HepG2 (cell line): ENCODE measurements around the gene AP2B1. TPM values are rescaled to one million over a fixed set of nuclear protein-coding genes. Genes with fewer than 3 reads are reported as not detected.

ENCODE experiments used
- BORCS8-MEF2B ChIP-seq: sonication (generic); formaldehyde crosslinking; IDR thresholded peaks from 2 replicates; pipeline ENCODE4 v1.8.0; 2022; ENCODE audit warnings: mild to moderate bottlenecking, missing genetic modification reagents
- GATAD2A ChIP-seq: IDR thresholded peaks from 2 replicates; pipeline ENCODE4 v1.6.1; 2016
- GTF2F1 ChIP-seq: fragments of 150-350 bp; IDR thresholded peaks from 2 replicates; pipeline ENCODE4 v1.6.1; 2014; ENCODE audit warnings: low read length
- HIVEP1 ChIP-seq: sonication (generic); formaldehyde crosslinking; IDR thresholded peaks from 2 replicates; pipeline ENCODE4 v1.4.0; 2020; ENCODE audit warnings: mild to moderate bottlenecking, missing genetic modification reagents
- HNF4G ChIP-seq, 2 experiments: sonication (generic) in 1 of 2; formaldehyde crosslinking in 1 of 2; IDR thresholded peaks; 2 replicates each; pipeline versions ENCODE4 v1.4.0 to v1.6.1; 2011 to 2020; ENCODE audit warnings: borderline replicate concordance in 2 of 2, low read depth in 2 of 2, mild to moderate bottlenecking in 2 of 2, low read length in 1 of 2, missing genetic modification reagents in 1 of 2, moderate library complexity in 1 of 2
- HOXA3 ChIP-seq: sonication (generic); formaldehyde crosslinking; IDR thresholded peaks from 2 replicates; pipeline ENCODE4 v1.5.0; 2020; ENCODE audit warnings: missing genetic modification reagents
- KDM2A ChIP-seq: sonication (generic); formaldehyde crosslinking; IDR thresholded peaks from 2 replicates; pipeline ENCODE4 v1.4.0; 2020; ENCODE audit warnings: low read depth, missing genetic modification reagents, borderline replicate concordance
- KMT2B ChIP-seq: IDR thresholded peaks from 2 replicates; pipeline ENCODE4 v1.6.1; 2016; ENCODE audit warnings: missing genetic modification reagents, missing compliant biosample characterization
- RXRA ChIP-seq: sonication (generic); formaldehyde crosslinking; IDR thresholded peaks from 2 replicates; pipeline ENCODE4 v1.5.1; 2020; ENCODE audit warnings: missing genetic modification reagents
- SAP130 ChIP-seq: IDR thresholded peaks from 2 replicates; pipeline ENCODE4 v1.6.1; 2016; ENCODE audit warnings: low read depth
- TAF1 ChIP-seq: sonication (generic); formaldehyde crosslinking; IDR thresholded peaks from 2 replicates; pipeline ENCODE4 v1.4.0; 2020; ENCODE audit warnings: missing genetic modification reagents
- TEAD3 ChIP-seq: optimal IDR thresholded peaks from 2 replicates; pipeline ENCODE3; 2016; ENCODE audit warnings: borderline replicate concordance
- ZNF788 ChIP-seq: sonication (generic); formaldehyde crosslinking; IDR thresholded peaks from 2 replicates; pipeline ENCODE4 v1.5.0; 2020; ENCODE audit warnings: mild to moderate bottlenecking, missing genetic modification reagents, borderline replicate concordance
- polyA plus RNA-seq, 8 experiments: library from polyadenylated mRNA; depleted of rRNA in 3 of 8; stranded (reverse) in 7 of 8; unstranded in 1 of 8; fragments of >200 nt; fragmentation: Illumina TruSeq in 4 of 8; extraction: Trizol in 4 of 8; gene quantifications; 2 replicates each; pipeline versions ENCODE4 v1.2.1 to v1.2.3, GENCODE V29; 2011 to 2016; ENCODE audit warnings: low read depth in 4 of 8, missing spikeins in 1 of 8, mixed read lengths in 1 of 8; ENCODE audit not compliant: insufficient read depth in 1 of 8
- total RNA-seq, 5 experiments: library from RNA; depleted of rRNA; stranded (reverse); fragments of >200 nt; fragmentation: Illumina TruSeq; extraction: Trizol; gene quantifications; 2 replicates each; pipeline ENCODE4 v1.2.3, GENCODE V29; 2016; ENCODE audit warnings: low read depth in 1 of 5
- TF ChIP-seq, protein P1 (sequence below): sonication (generic); formaldehyde crosslinking; IDR thresholded peaks from 2 replicates; pipeline ENCODE4 v1.9.0; 2022; ENCODE audit warnings: missing genetic modification reagents, mild to moderate bottlenecking, borderline replicate concordance
- TF ChIP-seq, protein P2 (sequence below): sonication (generic); formaldehyde crosslinking; IDR thresholded peaks from 2 replicates; pipeline ENCODE4 v1.4.0; 2020; ENCODE audit warnings: mild to moderate bottlenecking, missing genetic modification reagents

AP2B1 gene
- total and polyA plus RNA-seq, 2 of the 13 experiments (the other 11 are each of a cell fraction or from before 2014, with no cell fraction given) = 23.8 to 71.3 TPM

DNA sequence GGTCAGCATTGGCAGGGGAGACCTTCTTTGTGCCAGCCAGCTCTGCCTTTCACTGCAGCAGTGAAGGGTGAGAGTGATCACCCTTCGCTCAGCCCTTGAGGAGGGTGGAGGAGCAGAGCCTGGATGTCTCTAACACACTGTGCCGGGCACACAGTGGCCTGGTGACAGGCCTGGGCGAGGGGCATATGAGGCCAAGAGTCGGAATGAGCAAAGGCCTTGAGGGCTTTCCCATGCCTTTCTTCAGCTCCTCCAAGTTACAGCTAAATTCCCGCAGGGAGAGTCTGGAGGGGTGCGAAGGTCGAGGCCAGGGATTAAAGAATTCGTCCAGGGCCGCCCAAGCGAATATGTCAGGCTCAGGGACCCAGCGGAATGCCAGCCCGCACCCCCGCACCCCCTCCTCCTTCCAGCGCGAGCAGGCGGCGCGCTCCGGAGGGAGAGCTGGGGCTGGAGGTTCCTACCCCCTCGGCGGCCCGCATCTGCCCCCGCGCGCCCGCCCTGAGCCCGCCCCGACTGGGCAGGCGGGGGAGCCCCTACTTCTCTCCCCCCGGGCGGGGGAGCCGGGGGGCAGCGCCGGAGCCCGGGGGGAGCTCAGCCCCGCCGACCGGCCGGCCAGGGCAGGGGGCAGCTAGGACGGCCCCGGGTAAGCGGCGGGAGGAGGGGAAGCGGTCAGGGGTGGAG is 144.3 kb downstream of the AP2B1 start, which contains the start of gene RASL10B (continued):
- TF ChIP-seq, protein P1, sequence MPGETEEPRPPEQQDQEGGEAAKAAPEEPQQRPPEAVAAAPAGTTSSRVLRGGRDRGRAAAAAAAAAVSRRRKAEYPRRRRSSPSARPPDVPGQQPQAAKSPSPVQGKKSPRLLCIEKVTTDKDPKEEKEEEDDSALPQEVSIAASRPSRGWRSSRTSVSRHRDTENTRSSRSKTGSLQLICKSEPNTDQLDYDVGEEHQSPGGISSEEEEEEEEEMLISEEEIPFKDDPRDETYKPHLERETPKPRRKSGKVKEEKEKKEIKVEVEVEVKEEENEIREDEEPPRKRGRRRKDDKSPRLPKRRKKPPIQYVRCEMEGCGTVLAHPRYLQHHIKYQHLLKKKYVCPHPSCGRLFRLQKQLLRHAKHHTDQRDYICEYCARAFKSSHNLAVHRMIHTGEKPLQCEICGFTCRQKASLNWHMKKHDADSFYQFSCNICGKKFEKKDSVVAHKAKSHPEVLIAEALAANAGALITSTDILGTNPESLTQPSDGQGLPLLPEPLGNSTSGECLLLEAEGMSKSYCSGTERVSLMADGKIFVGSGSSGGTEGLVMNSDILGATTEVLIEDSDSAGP (CRISPR knock-in tag) = 0 out of 2 replicates have a peak, but pooled peaks have one; percentile 45
- TF ChIP-seq, protein P2, sequence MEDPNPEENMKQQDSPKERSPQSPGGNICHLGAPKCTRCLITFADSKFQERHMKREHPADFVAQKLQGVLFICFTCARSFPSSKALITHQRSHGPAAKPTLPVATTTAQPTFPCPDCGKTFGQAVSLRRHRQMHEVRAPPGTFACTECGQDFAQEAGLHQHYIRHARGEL (CRISPR knock-in tag) = no peak
- TF ChIP-seq HIVEP1 (CRISPR knock-in tag) (no peak), TEAD3 (CRISPR knock-in tag) (peak; percentile 68), GATAD2A (CRISPR knock-in tag) (no peak), ZNF788 (CRISPR knock-in tag) (peak; percentile 59), HNF4G (IDR thresholded peaks at IDR 0.05; ENCODE audit: borderline replicate concordance, low read depth, low read length) (peak; percentile 66), HNF4G (CRISPR knock-in tag; IDR thresholded peaks at IDR 0.05; ENCODE audit: borderline replicate concordance, low read depth) (no peak), KDM2A (CRISPR knock-in tag) (peak; percentile 69; the same call in 1 of the 2 replicates), RXRA (CRISPR knock-in tag) (no peak), BORCS8-MEF2B (peak; percentile 50; the same call in 1 of the 2 replicates), TAF1 (CRISPR knock-in tag) (peak; percentile 33; the same call in 1 of the 2 replicates), KMT2B (CRISPR knock-in tag) (peak; percentile 59; the same call in 1 of the 2 replicates), SAP130 (CRISPR knock-in tag) (peak; percentile 58), HOXA3 (peak; percentile 24; the same call in 1 of the 2 replicates), GTF2F1 (no peak)
